ENCODE data around the gene AQP3. TPM values are rescaled to one million over a fixed set of nuclear protein-coding genes. Genes with fewer than 3 reads are reported as not detected.
"Not testable (repeated sequence)": the region's sequence is repeated elsewhere in the genome, so short reads cannot be mapped to it uniquely, and the experiment has no call there.

The AQP3 gene
- total and polyA plus RNA-seq, 2 of the 4 experiments (the other 2 are of a cell fraction): 3.8 to 12.2 TPM

DNA sequence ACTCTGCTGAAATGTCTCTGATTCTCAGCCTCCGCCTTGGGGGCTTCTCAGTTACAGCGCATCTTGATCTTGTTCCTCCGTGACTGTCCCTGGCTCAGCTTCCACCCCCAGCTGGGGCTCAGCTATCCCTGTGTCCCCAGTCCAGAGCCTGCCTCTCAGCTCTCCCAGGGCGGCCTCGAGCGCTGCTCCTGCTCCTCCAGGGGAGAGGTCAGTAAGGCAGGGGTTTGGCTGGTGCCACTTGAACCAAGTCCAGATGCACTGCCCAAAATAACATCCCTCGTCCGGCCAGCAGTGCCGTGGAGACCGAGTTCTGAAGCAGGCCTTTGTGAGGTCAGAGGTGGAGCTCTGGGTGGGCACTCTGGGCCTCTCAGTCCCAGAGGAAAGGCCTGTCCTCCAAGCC, 45.0 kb downstream of the AQP3 start, which contains the start of gene AQP7:
TSS of gene AQP7 (minus strand) at position 198 of the 400 bp plus-strand sequence. CDS start 1,306 bp downstream, outside the sequence.
- H4K5ac ChIP-seq (ENCODE audit: low read depth, low read length); H3K18ac ChIP-seq (ENCODE audit: low read depth, low read length); BruUV-seq (replicated peaks); H4K8ac ChIP-seq (ENCODE audit: low read depth in 2 of 2, low read length in 2 of 2); H3K79me1 ChIP-seq (ENCODE audit: low read depth in 1 of 2, low read length in 2 of 2); H3K14ac ChIP-seq (replicated peaks; ENCODE audit: low read depth, low read length); H2BK120ac ChIP-seq (ENCODE audit: low read depth, low read length); H3K4me2 ChIP-seq (ENCODE audit: low read depth, low read length); H3K9me1 ChIP-seq (ENCODE audit: insufficient read depth, low read length); H4K20me1 ChIP-seq (ENCODE audit: insufficient read depth, low read length); H3K27ac ChIP-seq (ENCODE audit: insufficient read depth, low read length); H4K91ac ChIP-seq (ENCODE audit: insufficient read depth, low read depth, low read length); POLR2A ChIA-PET (ENCODE audit: unreplicated experiment); H2BK5ac ChIP-seq (ENCODE audit: low read depth, low read length, poor library complexity, severe bottlenecking); H2BK15ac ChIP-seq (ENCODE audit: low read depth, low read length); DNase-seq; H2AK9ac ChIP-seq (replicated peaks; ENCODE audit: low read depth, low read length, poor library complexity); dilution Hi-C loops (cut with HindIII; ENCODE audit: low sequenced_read_pairs, unreplicated experiment); H3K23ac ChIP-seq (ENCODE audit: low read depth, low read length); H3K4ac ChIP-seq (ENCODE audit: low read depth, low read length); H3K56ac ChIP-seq (ENCODE audit: extremely low read depth, insufficient read depth, low read length); H3K9me3 ChIP-seq (ENCODE audit: control insufficient read depth, insufficient read depth, low read length); H3K4me1 ChIP-seq (ENCODE audit: control insufficient read depth, insufficient read depth, low read length); H2AK5ac ChIP-seq (ENCODE audit: low read depth, low read length); H3K36me3 ChIP-seq (ENCODE audit: control insufficient read depth, insufficient read depth, low read length); H2AFZ ChIP-seq (replicated peaks; ENCODE audit: low read length, poor library complexity); H2BK20ac ChIP-seq (ENCODE audit: low read depth, low read length); H3K9ac ChIP-seq (ENCODE audit: low read depth, low read length); H3K27me3 ChIP-seq (ENCODE audit: control insufficient read depth, insufficient read depth, low read length); H3K4me3 ChIP-seq (ENCODE audit: insufficient read depth, low read depth, low read length); ATAC-seq (ENCODE audit: low read depth): not testable (repeated sequence)
- in situ Hi-C loops (cut with MboI; ENCODE audit: low sequenced_read_pairs): loop anchor here (25.0 kb wide), 1 partner anchor 310 kb away; no protein-coding TSS in a partner anchor
- CTCF ChIA-PET: interaction anchor here (1.4 kb wide), 1 partner anchor 72 kb away, joined by 4 read pairs; the partner anchor contains the start of gene NOL6
- intact Hi-C loops (cut with micrococcal nuclease): loop anchor here (2.0 to 10.0 kb wide), 3 partner anchors 64 to 322 kb away; no protein-coding TSS in a partner anchor
- no CpG with 5 or more reads among the region's 10 CpGs for WGBS, 2 experiments (ENCODE audit: extremely low coverage in 2 of 2, insufficient read length in 1 of 2)

GRCh38 chr9:33401809-33402208, 45.6 kb downstream of the AQP3 start:
- H3K4ac ChIP-seq (ENCODE audit: low read depth, low read length); H4K20me1 ChIP-seq (ENCODE audit: insufficient read depth, low read length); H3K27ac ChIP-seq (ENCODE audit: insufficient read depth, low read length); H3K14ac ChIP-seq (replicated peaks; ENCODE audit: low read depth, low read length); H3K18ac ChIP-seq (ENCODE audit: low read depth, low read length); H3K4me2 ChIP-seq (ENCODE audit: low read depth, low read length); ATAC-seq (ENCODE audit: low read depth); H2BK5ac ChIP-seq (ENCODE audit: low read depth, low read length, poor library complexity, severe bottlenecking); H3K4me1 ChIP-seq (ENCODE audit: control insufficient read depth, insufficient read depth, low read length); H2BK20ac ChIP-seq (ENCODE audit: low read depth, low read length); CTCF ChIA-PET; H3K9ac ChIP-seq (ENCODE audit: low read depth, low read length); H3K23ac ChIP-seq (ENCODE audit: low read depth, low read length); H2AK9ac ChIP-seq (replicated peaks; ENCODE audit: low read depth, low read length, poor library complexity); H2AK5ac ChIP-seq (ENCODE audit: low read depth, low read length); H3K27me3 ChIP-seq (ENCODE audit: control insufficient read depth, insufficient read depth, low read length); dilution Hi-C loops (cut with HindIII; ENCODE audit: low sequenced_read_pairs, unreplicated experiment); POLR2A ChIA-PET (ENCODE audit: unreplicated experiment); H3K9me3 ChIP-seq (ENCODE audit: control insufficient read depth, insufficient read depth, low read length); H2BK120ac ChIP-seq (ENCODE audit: low read depth, low read length); H2AFZ ChIP-seq (replicated peaks; ENCODE audit: low read length, poor library complexity); H2BK15ac ChIP-seq (ENCODE audit: low read depth, low read length); H3K79me1 ChIP-seq (ENCODE audit: low read depth in 1 of 2, low read length in 2 of 2); H3K36me3 ChIP-seq (ENCODE audit: control insufficient read depth, insufficient read depth, low read length); H4K5ac ChIP-seq (ENCODE audit: low read depth, low read length); H3K56ac ChIP-seq (ENCODE audit: extremely low read depth, insufficient read depth, low read length); H3K9me1 ChIP-seq (ENCODE audit: insufficient read depth, low read length); H3K4me3 ChIP-seq (ENCODE audit: insufficient read depth, low read depth, low read length); BruUV-seq (replicated peaks); H4K91ac ChIP-seq (ENCODE audit: insufficient read depth, low read depth, low read length); DNase-seq; H4K8ac ChIP-seq (ENCODE audit: low read depth in 2 of 2, low read length in 2 of 2): not testable (repeated sequence)
- WGBS, 2 experiments (ENCODE audit: extremely low coverage in 2 of 2, insufficient read length in 1 of 2): 24% methylated on average over 3 of the region's 10 CpGs; no CpG with 5 or more reads in 1 of the 2 experiments
- intact Hi-C loops (cut with micrococcal nuclease) (loop anchor here (2.0 to 10.0 kb wide), 3 partner anchors 65 to 323 kb away; no protein-coding TSS in a partner anchor), in situ Hi-C loops (cut with MboI; ENCODE audit: low sequenced_read_pairs) (loop anchor here (25.0 kb wide), 1 partner anchor 310 kb away; no protein-coding TSS in a partner anchor)
